IPS-NIHi11 (cell line): ENCODE data around the gene DCUN1D4.

Source experiments
- DNase-seq: peaks from one replicate; pipeline ENCODE4 v3.0.0; 2012; ENCODE audit warnings: mixed read lengths, low spot score

The DCUN1D4 gene

DNA sequence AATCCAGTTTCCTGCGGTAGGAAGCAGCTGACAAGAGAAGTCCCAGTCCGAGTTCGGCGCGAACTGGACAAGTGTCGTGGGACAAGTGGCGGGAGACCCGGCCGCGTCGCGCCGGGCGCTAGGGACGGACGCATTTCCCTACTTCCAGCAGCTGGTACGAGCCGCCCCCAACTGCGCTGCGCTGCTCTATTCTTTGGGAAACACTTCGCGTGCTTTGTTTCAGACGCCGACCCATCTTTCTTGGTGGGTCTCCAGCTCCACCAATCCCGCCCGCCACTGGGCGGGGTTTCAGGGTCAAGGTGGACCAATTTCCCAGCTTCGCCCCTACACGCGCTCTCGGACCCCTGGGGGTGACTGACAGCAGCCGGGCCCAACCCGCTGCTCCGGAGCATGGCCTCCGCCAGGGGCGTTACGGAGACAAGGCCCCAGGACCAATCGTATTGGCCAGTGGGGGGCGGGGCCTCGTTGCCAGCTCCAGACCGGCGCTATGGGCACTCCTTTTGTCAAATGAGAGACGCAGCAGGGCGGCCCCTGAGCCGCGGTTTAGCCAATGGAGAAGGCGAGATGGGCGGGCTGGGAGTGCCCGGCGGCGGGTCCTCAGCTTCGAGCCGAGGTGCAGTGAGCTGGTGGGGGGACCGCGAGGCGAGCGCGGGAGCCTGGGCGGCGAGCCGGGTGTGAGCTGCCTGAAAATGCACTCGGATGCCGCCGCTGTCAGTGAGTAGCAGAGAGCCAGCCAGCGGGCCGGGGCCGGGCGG, at the start of gene DCUN1D4:
Gene DCUN1D4, plus strand, starts transcription at position 600 of the 755 bp plus-strand sequence. Its CDS starts 90 bp downstream, at position 690.
- peak; percentile 98 for DNase-seq

DNA sequence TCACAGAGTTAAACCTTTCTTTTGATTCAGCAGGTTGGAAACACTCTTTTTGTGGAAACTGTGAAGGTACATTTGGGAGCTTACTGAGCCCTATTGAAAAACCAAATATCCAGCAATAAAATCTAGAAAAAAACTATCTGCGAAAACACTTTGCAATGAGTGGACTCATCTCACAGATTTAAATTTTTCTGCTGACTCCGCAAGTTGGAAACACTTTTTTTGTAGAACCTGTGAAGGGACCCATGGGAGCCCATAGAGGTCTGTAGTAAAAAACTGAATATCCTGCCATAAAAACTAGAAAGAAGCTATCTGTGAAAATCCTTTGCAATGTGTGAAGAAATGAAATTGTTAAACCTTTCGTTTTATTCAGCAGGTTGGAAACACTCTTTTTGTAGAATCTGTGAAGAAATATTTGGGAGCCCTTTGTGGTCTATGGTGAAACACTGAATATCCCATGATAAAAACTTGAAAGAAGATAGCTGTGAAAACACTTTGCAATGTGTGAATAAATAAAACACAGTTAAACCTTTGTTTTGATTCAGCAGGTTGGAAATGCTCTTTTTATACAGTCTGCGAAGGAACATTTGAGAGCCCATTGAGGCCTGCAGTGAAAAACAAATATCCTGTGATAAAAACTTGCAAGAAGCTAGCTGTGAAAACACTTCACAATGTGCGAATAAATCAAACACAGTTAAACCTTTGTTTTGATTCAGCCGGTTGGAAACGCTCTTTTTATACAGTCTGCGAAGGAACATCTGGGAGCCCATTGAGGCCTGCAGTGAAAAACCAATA, 22.3 kb upstream of the DCUN1D4 start:
- no peak for DNase-seq

DNA sequence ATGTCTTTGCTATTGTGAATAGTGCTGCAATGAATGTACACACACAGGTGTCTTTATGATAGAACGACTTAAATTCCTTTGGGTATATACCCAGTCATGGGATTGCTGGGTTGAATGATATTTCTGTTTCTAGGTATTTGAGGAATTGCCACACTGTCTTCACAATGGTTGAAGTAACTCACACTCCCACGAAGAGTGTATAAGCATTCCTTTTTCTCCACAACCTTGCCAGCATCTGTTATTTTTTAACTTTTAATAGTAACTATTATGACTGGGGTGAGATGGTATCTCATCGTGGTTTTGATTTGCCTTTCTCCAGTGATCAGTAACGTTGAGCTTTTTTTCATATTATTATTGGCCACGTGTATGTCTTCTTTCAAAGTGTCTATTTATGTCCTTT, 17.6 kb upstream of the DCUN1D4 start:
- no peak for DNase-seq

DNA sequence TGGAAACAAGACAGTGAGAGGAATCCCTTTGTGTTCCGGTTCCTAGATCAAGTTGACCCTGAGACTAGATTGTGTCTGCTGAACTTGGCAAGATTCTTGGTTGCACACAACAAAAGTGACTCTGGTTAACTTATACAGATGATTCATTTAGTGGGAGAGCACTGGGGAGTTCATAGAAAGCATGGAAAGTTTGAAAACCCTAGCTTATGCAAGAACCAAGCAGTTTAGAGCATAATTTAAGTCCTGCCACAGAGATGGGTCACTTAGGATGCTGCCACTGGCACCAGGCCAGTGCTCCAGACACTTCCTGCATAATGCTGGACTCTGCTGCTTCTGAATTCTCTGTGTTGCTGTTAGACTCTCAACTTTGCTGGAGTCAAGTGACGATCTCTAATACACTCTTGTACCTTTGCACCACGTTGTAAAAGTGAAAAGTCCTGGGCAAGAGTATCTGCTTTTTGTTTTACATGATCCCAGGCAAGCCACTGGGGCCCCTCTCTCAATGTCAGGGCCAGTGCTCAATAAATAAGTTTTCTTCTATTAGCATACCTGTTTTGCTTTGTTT, 12.7 kb upstream of the DCUN1D4 start:
- no peak for DNase-seq

DNA sequence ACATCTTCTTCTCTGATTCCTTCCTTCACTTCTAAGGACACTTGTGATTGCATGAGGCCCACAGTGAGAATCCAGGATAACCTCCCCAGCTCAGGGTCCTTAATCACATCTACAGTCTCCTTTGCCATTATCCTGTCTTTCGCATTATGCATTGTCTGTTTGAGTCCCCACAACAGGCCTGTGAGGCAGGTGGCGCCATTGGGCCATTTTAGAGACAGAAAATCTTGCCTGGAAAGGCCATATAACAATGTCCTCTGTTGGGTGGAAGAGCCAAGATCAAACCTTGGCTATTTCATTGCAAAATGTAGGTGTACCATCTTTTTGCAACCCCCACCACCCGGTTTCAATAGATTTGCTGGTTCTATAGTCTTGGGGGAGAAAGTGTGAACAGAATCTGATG, 11.8 kb upstream of the DCUN1D4 start:
- peak; percentile 55 for DNase-seq

DNA sequence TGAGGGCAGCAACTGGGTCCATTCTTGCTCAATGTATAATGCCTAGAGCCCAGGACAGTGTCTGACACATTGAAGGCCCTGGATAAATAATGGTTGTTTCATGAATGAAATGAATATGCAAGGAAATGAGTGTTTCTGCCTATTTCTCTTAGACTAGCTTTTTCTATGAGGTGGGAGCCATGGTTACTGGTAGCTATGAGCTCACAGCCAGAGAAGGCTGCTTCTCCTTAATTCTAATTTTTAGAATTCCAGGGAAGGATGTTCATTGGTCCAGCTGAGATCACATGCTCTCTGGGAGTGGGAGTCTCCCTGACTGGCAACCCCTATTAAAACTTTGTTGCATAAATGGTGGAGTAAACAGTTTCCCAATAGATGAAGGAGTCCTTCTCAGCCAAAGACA, 9.7 kb upstream of the DCUN1D4 start:
- DNase-seq, result no peak

DNA sequence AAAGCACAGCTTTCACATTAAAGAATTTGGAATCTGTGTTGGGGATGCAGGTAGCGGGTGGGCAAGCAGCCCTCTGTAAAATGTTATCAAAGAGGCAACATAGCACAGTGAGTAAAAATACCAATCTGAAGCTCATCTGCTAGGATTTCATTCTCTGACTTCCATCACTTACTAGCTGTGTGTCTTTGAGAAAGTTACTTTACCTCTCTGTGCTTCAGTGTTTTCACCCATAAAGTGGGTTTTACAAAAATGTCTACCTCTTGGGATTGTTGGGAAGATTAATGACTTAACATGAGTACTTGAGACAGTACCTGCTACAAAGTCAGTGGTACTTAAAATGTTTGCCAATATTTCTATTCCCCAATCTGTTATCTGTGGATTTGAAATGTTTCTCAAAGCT, 7.9 kb upstream of the DCUN1D4 start:
- DNase-seq, result no peak

DNA sequence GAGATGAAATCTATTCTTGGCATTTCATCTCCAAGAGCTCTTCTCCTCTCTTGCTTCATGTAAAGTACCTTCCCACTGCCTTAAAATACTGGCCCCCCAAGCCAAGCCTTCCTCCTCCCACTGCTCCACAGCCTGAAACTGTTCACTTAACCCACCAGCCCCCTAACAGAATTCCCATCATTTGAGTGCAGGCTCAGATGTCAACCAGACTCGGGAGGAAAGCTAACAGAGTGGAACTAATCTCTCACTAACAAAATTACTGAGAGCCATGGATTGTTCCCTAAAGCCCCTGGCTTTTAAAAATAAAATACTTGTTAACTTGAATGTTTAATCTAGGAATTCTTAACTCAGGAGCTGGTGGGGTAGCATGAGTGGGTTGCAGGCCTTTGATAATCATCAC, 7.1 kb upstream of the DCUN1D4 start:
- DNase-seq, result no peak

DNA sequence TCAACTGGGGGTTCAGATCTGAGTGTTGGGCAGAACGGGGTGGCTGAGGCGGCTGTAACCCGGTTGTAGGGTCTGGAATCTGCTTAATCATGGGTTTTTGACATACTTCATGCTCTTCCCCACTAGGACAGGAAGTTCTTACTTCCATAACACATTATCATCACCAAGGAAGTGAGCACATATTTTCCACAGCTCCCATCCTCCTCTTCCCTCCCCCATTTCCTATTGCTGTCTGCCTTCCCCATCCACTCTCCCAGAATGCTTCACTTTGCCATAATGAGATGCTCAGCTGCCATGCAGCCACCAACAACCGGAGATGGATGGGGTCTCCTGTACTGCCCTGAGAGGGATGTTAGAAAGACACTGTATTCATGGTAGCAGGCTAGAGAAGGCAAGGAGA, 6.4 kb upstream of the DCUN1D4 start:
- no peak for DNase-seq

DNA sequence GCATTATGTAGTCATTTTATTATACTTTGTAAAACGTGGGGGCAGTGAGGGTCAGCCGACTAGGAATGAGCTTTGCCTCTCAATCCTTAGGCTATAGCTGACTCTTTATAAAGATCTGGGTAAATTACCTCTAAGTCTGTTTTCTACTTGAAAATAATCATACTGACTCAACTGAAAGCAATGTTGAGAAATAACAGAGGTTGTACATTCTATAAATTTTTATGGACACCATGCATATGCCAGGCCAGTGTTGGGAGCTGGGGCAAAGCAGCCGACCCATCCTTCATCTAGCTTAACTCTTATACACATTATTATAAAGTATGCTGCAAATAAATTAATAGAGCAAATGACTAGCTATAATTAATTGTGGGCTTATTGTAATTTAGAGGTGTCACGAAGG, 2.2 kb upstream of the DCUN1D4 start:
- DNase-seq, result no peak

DNA sequence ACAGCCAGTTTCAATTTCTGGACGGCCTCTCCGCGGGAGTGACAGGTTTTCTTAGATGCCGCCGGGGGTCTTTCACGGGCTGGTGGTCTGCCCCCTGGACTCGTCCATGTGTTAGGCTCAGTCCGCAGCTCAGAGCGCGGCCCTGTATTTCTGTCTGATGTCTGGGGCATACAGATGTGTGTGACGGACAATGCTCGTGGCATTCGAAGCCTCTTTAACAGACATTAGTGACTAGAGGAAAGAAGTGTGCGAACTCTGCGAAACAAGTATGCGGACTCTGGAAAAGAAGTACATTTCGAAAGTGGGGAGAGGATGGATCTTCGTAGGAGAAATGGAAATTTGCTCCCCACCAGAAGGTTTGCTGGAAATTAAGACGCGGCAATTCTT, 793 bp upstream of the DCUN1D4 start:
- no peak for DNase-seq

DNA sequence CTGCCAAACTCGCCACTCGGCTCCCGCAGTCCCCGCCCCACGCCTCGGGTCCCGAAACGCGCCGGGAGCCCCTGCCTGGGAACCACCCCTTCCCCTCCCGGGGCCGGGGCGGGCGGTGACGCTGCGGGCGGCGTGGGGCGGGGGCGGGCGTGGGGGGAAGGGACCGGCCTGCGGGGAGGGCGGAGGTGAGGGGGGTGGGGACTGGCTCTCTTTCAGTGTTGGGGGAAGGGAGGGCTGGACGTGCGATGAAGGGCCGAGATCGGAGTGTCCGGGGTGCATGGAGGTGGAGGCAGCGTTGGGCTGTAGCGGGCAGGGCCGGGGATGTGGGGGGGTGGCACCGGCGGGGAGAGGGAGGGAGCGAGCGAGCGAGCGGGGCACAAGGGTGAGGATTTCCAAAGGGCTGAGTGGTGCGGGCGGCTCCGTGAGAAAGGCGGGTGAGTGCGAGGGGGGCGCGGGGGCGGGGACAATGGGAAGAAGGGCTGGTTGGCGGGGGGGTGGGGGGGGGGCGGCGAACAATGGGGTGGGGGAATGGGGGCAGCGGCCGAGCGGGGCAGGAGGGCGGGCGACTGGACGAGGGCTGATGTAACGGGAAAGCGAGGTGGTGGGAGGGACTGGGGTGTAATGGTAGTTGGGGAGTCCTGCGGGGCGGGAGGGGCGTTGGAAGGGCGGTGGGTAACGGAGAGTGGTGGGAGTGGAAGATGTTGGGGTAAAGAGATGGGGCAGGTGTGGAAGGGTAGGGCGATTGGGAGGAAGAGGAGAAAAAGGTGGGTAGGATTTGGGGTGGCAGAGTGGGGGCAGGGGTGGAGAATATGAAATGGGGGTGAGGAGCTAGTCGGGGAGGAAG, 578 bp downstream of the DCUN1D4 start:
- DNase-seq, result peak; percentile 59

DNA sequence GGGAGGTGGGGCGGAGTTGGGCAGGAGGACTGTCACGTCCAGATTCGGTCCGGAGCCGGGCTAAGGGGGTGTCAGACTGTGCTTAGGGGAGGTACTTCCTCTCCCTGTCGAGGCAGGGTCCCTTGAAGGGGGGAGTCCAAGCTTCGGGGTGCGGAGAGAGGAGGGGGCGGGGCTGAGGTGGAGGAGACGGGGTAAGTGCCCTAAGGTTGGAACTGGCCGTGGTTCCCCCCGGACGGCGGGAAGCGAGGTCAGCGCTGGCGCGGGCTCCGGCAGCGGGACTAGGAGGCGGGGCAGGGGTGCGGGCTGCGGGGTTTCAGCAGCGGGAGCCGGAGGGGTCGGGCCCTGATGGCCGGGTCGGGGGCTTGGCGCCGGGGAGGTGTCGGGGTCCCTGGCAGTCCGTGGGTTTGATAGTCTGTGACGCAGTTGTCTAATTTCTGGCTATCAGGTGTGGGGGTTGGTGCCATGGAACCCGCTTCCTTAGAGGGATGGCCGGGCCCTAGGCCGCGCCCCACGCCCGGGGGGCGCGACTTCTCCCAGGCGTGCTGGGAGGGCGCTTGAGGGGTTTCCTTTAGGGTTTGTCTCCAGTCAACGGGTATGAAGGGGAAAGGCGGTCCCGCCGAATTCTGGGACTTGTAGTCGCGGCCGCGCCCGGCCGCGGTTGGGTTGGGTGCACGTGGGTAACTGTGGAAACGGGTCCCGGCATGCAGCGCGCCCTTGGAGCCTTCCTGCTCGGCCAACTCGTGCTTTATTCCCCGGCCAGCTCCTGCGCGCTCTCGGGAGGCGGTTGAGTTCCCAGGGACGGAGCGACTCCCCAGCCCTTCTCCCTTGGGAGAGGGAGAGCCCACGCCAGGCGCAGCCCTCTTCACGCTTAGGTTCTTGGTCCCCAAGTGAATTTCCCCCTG, 1.5 kb downstream of the DCUN1D4 start:
- DNase-seq, result peak; percentile 78

DNA sequence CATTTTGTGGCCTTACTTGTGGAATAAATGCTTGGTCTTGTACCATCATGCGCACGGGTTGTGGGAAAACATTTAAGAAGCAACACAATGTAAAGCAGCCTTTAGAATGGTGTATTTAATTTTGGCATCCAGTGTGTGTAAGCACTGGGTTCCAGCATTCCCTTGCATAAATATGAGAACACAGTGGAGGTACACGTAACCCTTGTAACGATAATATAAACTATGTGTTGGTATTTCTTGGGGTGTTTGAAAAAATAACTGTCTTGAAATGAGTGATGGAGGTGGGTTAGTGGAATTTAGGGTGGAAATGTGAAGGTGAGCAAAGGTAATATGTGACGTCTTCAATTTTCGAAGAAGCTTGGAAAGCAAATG, 2.1 kb downstream of the DCUN1D4 start:
- no peak for DNase-seq

DNA sequence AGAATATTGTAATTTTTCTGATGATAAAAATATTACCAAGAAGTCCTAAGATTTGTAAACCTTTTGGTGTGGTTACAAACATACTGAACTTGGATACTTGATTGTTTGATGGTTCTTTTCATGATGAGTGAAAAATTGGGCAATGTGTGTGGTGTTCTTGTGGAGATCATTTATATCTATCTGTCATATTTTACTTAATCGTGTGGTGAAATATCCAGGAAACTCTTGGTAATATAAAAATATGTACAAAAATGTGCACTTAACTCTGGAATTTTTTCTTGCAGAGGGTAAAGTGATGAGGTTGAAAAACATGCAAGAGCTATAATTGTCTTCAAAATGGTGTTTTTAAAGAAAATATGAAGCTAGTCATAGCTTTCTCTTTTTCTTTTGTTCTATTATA, 2.8 kb downstream of the DCUN1D4 start:
- DNase-seq, result no peak

DNA sequence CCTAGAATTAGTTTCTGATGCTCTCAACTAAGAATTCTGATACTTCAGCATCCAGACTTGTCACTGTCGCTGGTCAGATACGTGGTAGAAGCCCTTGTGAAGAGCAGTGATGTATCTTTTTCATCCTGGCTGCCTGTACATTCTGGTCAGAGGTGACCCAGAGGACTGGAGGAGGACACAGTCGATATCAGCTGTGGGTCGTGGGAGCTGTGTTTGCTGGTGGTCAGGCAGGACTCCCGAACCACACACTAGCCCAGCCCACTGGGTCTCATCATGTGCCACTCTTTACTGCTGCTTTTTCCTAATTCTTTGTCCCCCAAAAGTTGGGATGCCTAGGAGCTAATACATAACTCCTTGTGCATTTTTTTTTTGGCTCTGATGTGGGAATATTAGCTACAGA, 6.5 kb downstream of the DCUN1D4 start:
- DNase-seq, result no peak

DNA sequence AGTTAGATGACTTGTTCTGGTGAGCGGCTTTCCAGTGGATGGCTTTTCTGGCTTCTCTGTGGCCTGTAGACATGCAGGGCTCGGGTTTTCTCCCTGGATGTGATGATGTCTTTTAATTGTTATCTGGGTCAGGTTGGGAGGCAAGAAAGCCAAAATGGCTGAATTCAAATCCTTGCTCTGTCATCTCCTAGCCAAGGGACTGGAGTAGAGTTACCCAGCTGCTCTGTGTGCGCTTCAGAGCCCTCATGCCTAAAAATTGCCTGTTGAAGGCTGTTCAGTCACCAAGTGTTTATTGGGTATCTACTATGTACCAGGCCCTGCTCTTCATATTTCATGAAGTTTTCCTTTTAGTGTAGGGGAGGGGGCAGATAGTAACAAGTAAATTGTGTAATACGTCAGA, 7.3 kb downstream of the DCUN1D4 start:
- DNase-seq, result no peak

DNA sequence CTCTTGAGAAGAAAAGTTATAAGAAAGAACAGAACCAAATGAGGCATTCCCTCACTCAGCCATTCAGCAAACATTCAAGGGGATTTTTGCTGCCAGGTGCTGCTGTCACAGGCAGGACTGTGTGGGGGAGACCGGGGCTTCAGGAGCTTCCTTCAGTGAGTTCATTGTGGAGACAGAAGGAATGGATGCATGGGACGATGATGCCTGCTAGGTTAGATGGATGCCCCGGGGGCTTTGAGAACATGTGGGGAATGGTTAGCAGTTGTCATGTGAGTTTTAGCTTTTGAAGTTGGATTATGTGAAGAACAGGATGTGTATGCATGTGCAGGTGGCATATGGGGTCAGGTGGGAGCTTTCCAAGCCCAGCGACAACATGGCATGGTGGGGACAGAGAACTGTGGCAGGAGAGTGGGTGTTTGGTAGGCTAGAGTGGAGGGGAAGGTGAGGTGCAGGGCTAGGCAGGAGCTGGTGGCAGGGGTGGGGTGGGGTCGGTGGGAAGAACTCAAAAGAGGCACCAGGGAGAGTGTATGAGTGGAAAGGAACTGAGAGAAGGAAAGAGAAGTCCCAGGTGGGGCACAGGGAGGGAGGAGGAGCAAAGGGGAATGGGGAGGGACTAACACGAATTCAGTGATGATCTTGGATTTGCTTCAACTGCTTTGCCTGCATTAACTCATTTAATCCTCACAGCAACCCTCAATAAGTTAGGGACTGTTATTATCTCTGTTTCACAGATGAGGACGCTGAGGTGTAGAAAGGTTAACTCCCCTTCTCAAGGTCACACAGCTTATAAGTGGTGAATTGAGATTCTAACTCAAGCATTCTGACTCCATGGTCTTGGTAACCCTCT, 8.4 kb downstream of the DCUN1D4 start:
- DNase-seq, result no peak

DNA sequence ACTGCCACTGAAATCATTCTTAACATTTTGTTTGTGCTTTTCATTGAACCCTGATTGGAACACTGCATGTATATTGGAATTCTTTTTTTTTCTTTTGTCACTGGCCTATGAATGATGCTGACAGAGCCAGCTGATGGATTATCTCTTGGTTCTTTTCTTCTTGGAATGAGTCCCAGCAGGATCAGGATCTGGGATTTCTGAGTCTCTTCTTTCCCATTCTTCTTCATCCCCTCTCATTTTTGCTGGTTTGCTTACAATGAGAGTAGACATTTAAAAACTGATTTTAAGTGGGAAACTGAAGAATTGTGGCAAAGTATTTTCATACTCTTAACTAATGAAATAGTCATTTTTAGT, 9.0 kb downstream of the DCUN1D4 start:
- DNase-seq, result no peak

DNA sequence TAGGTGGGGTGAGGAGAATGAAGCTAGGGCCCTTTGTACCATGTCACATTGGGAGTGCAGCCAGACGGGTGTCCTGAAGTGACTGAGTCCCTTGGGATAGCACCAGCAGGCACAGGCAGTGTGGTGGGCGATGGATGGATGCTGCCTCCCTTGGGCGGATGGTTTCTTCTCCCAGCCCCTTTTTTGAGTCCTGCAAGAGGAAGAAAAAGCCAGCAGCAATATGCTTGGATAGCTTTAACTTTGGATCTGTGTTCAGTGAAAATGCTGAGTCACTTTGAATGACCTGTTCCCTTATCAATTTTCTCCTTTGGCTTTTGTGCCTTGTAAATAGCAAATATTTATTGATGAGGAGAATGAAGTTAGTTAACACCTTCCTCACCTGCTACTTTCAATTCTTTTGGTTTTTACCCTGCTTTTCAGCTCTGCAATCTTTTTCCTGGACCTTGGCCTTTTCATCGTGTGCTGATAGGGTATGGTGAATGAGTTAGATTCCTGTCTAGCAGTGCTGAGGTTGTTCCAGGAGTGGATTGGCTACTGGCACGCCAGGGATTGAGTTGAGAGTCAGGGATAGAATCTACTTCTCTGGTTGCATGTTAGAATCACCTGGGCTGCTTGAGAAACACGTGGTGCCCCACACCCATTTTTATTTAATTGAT, 10.2 kb downstream of the DCUN1D4 start:
- DNase-seq, result no peak
